Body of pancreas (tissue), 4 donors: ENCODE results near the gene GFRA1. TPM values are rescaled to one million over a fixed set of nuclear protein-coding genes. Genes with fewer than 3 reads are reported as not detected.
A peak's percentile ranks its signal among the peaks of the same experiment; 100 is the strongest.

Experiments used
- ATAC-seq: fragments of 150-250 bp; one replicate; pipeline ENCODE4 v1.9.1; 2016
- DNase-seq, 4 donors: peaks; one replicate each; pipeline ENCODE4 v3.0.0-alpha.2; 2019
- H3K27ac ChIP-seq, 4 donors: fragments of 200-600 bp; sonication (generic); 1 replicate in 3 of 4; 2 replicates in 1 of 4; pipeline versions ENCODE4 v1.5.1 to v1.6.1; 2016 to 2019; ENCODE audit warnings: mild to moderate bottlenecking in 1 of 4, mixed read lengths in 1 of 4, moderate library complexity in 1 of 4
- H3K27me3 ChIP-seq, 2 donors: fragments of 200-600 bp; sonication (generic); one replicate each; pipeline ENCODE4 v1.6.0; 2016; ENCODE audit warnings: mild to moderate bottlenecking in 1 of 2
- H3K36me3 ChIP-seq, 2 donors: fragments of 200-600 bp; sonication (generic); replicated peaks in 1 of 2; 2 replicates each; pipeline ENCODE4 v1.5.1; 2016; ENCODE audit warnings: low read depth in 2 of 2; ENCODE audit not compliant: insufficient read depth in 1 of 2
- H3K4me1 ChIP-seq: fragments of 200-600 bp; sonication (generic); one replicate; pipeline ENCODE4 v1.6.0; 2016
- H3K4me3 ChIP-seq, 2 donors: fragments of 200-600 bp; sonication (generic); 1 replicate in 1 of 2; 2 replicates in 1 of 2; pipeline ENCODE4 v1.5.1; 2016 to 2019
- H3K9me3 ChIP-seq, 3 donors: fragments of 200-600 bp; sonication (generic); 1 replicate in 2 of 3; 2 replicates in 1 of 3; pipeline ENCODE4 v1.5.1; 2016
- CTCF ChIP-seq, 7 experiments: fragments of 450-650 bp in 4 of 7; fragments of 200-600 bp in 3 of 7; sonication (generic) in 3 of 7; IDR thresholded peaks; one replicate each; pipeline ENCODE4 v1.5.1; 2016 to 2019; ENCODE audit warnings: antibody characterized with exemption in 7 of 7
- POLR2A ChIP-seq, 3 donors: fragments of 450-650 bp; IDR thresholded peaks; one replicate each; pipeline ENCODE4 v1.6.1; 2016; ENCODE audit warnings: antibody characterized with exemption in 3 of 3, mild to moderate bottlenecking in 2 of 3
- WGBS, 2 donors: methylation state at CpG; one replicate each; pipeline ENCODE4 v1.1.5; 2017; 5-methylcytosine and 5-hydroxymethylcytosine counted together
- intact Hi-C: fragments of 100-400 bp; cut with DNase I; formaldehyde crosslinking; loops from one replicate; pipeline ENCODE4 v1.15.1; 2023
- total RNA-seq, 2 donors: library from RNA; depleted of rRNA; stranded (reverse); fragments of >200 nt; gene quantifications; one replicate each; pipeline ENCODE4 v1.1.0, GENCODE V29; 2016

The GFRA1 gene
- total RNA-seq, 2 donors from 2014 or later, result 4.2 to 6.9 TPM

GRCh38 chr10:116164291-116164690 is 108.7 kb downstream of the GFRA1 start:
- intact Hi-C loops, result no loop called here
- TF ChIP-seq CTCF (IDR thresholded peaks at IDR 0.05) (no peak), POLR2A (IDR thresholded peaks at IDR 0.05) (no peak)
- Histone ChIP-seq H3K27me3 (no peaks in the 10 kb centered on the region), H3K27ac (no peak overlapping the region), H3K4me3 (no peak overlapping the region), H3K4me1 (peaks cover 16% of the 10 kb centered on the region), H3K36me3 (no peaks in the 10 kb centered on the region), H3K9me3 (no peaks in the 10 kb centered on the region)
- no peak for ATAC-seq
- 75 to 76% methylated on average over 5 of the region's 5 CpGs for WGBS, 2 donors
- no peak for DNase-seq

- Histone ChIP-seq H3K4me1 (peaks cover 16% of the 10 kb centered on the region), H3K4me3 (no peak overlapping the region), H3K9me3 (no peaks in the 10 kb centered on the region), H3K36me3 (no peaks in the 10 kb centered on the region), H3K27me3 (no peaks in the 10 kb centered on the region), H3K27ac (peak overlapping the region in 1 of 4 donors; percentile 54)
- DNase-seq (no peak), ATAC-seq (no peak)
- TF ChIP-seq POLR2A (IDR thresholded peaks at IDR 0.05), result no peak
- no peak for TF ChIP-seq CTCF (IDR thresholded peaks at IDR 0.05)
- WGBS, 2 donors, result 84% methylated on average over 16 to 18 of the region's 18 CpGs
- intact Hi-C loops, result no loop called here
These were observed 109.5 kb downstream of the GFRA1 start for GRCh38 chr10:116163333-116164131.

GRCh38 chr10:116162851-116163250 is 110.2 kb downstream of the GFRA1 start:
- WGBS, 2 donors, result 32 to 34% methylated on average over 4 of the region's 4 CpGs
- Histone ChIP-seq H3K4me1 (peaks cover 16% of the 10 kb centered on the region), H3K9me3 (no peaks in the 10 kb centered on the region), H3K27ac (peak overlapping the region in 1 of 4 donors; percentile 54), H3K4me3 (no peak overlapping the region), H3K36me3 (no peaks in the 10 kb centered on the region), H3K27me3 (no peaks in the 10 kb centered on the region)
- intact Hi-C loops, result no loop called here
- DNase-seq (peak; percentile 74 to 85 (median 81)), ATAC-seq (peak; percentile 87)
- TF ChIP-seq CTCF (IDR thresholded peaks at IDR 0.05) (no peak), POLR2A (IDR thresholded peaks at IDR 0.05) (no peak)

- DNase-seq, result no peak
These were observed 112.7 kb downstream of the GFRA1 start for GRCh38 chr10:116160271-116160670.

More at GRCh38 chr10:116160271-116160670, 112.7 kb downstream of the GFRA1 start:
- no peak overlapping the region for H3K27ac ChIP-seq
- no peaks in the 10 kb centered on the region for H3K36me3 ChIP-seq
- TF ChIP-seq POLR2A (IDR thresholded peaks at IDR 0.05), result no peak
- TF ChIP-seq CTCF (IDR thresholded peaks at IDR 0.05), result no peak
- H3K27me3 ChIP-seq, result no peaks in the 10 kb centered on the region
- no peaks in the 10 kb centered on the region for H3K9me3 ChIP-seq
- intact Hi-C loops, result no loop called here
- no peak overlapping the region for H3K4me3 ChIP-seq
- WGBS, 2 donors, result 89 to 94% methylated on average over 2 of the region's 2 CpGs
- peaks cover 16% of the 10 kb centered on the region for H3K4me1 ChIP-seq
- no peak for ATAC-seq
